Measurements from ENCODE around the gene IKZF1. TPM values are rescaled to one million over a fixed set of nuclear protein-coding genes. Genes with fewer than 3 reads are reported as not detected.

Gene IKZF1
- total and polyA plus RNA-seq, 2 donors = 3.5 to 7.8 TPM

DNA sequence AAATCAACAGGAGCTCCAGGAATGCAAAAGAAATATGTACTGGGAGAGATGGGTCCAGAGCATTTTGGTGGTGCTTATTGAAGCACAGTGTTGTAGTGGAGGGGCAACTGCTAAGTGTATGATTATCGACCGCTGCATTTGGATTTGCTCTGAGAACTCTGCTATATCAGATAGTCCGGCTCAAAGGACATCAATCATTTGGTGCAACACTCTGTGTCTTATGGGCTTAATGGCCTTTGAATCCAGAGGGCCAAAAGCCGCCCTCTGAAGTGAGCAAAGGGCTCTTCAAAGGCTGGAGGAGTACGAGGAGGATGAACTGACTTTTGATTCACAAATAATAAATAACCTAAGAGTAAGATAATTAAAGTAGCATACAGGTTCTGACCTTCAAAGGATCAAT, 9.4 kb upstream of the IKZF1 start:
- Histone ChIP-seq H3K36me3 (ENCODE audit: insufficient read depth) (no peaks in the 10 kb centered on the region), H3K4me3 (ENCODE audit: low read depth, low read length) (no peak overlapping the region), H3K4me1 (ENCODE audit: insufficient read depth) (no peaks in the 10 kb centered on the region), H3K27ac (ENCODE audit: low read depth) (no peak overlapping the region)
- no peak for DNase-seq (ENCODE audit: extremely low spot score)
- WGBS = 71% methylated on average over 5 of the region's 5 CpGs

DNA sequence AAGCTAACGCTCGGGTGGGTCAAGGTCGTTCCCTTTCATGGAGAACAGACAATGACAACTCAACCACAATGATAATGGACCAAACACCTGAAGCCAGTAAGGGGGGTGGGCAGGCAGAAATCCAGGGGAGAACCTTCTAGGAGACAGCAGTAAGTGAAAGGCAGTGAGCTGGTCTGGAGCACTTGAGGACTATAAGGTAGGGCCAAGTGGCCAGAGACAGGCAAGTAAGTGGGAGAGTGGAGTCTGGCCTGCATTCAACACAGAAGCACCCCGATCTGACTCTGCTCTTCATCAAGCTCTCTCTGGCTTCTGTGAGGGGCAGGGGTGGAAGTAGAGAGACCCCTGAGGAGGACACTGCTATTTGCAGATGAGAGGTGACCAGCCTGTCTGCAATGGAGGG, 7.7 kb upstream of the IKZF1 start:
- Histone ChIP-seq H3K36me3 (ENCODE audit: insufficient read depth) (no peaks in the 10 kb centered on the region), H3K4me3 (ENCODE audit: low read depth, low read length) (no peak overlapping the region), H3K27ac (ENCODE audit: low read depth) (no peak overlapping the region), H3K4me1 (ENCODE audit: insufficient read depth) (no peaks in the 10 kb centered on the region)
- no peak for DNase-seq (ENCODE audit: extremely low spot score)
- WGBS = 82% methylated on average over 4 of the region's 4 CpGs

DNA sequence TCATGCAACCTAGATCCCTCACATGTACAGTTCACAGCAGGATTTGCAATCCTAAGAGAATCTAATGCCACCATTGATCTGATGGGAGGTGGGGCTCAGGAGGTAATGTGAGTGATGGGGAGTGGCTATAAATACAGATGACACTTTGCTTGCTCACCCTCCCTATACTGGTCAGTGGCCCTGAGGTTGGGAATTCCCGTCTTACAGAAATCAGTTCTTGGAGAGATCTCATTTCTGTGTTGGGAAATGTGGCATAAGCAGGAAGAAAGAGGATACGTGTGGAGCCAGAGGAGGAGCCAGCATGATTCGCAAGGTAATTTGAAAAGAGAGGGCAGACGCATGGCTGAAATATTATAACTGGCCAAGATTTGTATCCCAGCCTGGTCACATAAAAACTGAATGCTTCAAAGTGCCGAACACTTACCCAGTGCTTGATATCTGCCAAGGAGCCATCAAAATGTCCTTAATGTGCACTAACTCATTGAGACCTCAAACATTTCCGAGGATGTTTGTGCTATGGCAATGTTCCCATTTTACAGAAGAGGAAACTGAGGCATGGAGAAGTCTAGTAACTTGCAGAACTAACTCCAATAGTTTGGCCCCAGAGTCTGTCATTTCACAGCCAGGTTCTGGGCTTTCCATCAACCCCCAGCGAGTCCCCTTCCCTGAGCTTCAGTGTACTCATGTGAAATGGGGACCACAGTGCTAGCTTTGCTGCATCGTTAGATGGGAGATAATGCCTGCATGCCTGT, 5.5 kb upstream of the IKZF1 start:
- Histone ChIP-seq H3K4me3 (ENCODE audit: low read depth, low read length) (no peak overlapping the region), H3K36me3 (ENCODE audit: insufficient read depth) (no peaks in the 10 kb centered on the region), H3K27ac (ENCODE audit: low read depth) (no peak overlapping the region), H3K4me1 (ENCODE audit: insufficient read depth) (no peaks in the 10 kb centered on the region)
- DNase-seq (ENCODE audit: extremely low spot score) = no peak
- WGBS = 79% methylated on average over 8 of the region's 8 CpGs

DNA sequence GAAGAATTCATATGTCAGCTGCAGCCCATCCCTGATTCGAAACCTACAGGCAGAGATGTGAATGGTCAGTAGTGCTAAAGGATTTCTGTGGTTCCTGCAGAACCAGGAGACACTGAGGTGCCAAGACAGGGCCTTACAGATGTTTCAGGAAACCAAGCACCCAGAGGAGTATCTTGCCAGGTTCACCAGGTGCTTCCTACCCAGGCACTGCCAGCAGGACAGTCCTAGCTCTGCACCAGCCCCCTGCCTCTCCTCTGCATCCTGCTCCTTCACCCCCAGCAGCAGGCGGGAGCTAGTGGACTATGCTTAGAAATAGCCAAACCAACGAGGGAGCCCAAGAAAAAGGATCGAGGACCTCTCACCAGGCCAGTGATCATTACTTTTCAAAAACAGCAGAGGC, 4.2 kb upstream of the IKZF1 start:
- Histone ChIP-seq H3K27ac (ENCODE audit: low read depth) (no peak overlapping the region), H3K4me3 (ENCODE audit: low read depth, low read length) (no peak overlapping the region), H3K4me1 (ENCODE audit: insufficient read depth) (no peaks in the 10 kb centered on the region), H3K36me3 (ENCODE audit: insufficient read depth) (no peaks in the 10 kb centered on the region)
- no peak for DNase-seq (ENCODE audit: extremely low spot score)
- 59% methylated on average over 4 of the region's 4 CpGs for WGBS

DNA sequence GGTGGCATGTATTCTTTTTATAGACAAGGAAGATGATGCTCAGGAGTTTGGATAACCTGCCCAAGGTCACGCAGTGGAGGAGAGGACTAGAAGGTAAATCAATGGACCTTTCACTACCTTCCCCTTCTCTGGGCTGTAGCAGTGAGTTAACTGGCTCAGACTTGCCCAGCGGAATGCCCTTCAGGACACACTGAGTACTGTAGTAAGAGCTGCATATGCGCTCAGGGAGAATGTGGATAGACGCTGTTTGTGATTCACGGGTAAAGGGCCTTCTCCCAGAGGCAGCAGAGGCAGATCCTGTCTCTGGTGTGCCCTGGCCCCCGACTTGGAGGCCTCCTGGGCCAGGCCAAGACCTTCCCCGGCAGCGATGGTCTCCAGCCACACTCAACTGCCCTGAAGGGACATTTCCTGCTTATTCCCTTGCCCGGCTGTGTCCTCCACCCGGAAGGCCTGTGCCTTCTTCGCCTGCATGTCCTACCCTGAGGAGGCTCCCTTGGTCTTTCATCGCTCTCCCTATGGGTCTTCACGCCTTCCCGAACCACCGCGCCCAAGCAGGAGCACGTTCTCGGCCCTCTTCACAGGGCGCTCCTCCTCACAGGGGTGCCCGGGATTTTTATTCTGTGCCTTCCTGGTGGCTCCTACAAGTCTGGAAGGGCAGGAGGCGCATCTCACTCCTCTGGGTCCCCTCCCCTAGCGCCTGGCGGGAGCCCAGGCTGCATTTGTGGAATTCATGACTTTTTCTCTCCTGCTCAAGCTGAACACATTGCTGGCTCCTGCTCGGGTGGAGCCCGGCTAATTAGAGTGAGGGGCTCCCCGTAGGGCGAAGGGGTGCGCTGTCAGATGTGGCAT, 1.8 kb upstream of the IKZF1 start:
- H3K4me1 ChIP-seq (ENCODE audit: insufficient read depth) = no peaks in the 10 kb centered on the region
- H3K4me3 ChIP-seq (ENCODE audit: low read depth, low read length) = no peak overlapping the region
- no peak for DNase-seq (ENCODE audit: extremely low spot score)
- 81% methylated on average over 28 of the region's 28 CpGs for WGBS
- no peak overlapping the region for H3K27ac ChIP-seq (ENCODE audit: low read depth)
- no peaks in the 10 kb centered on the region for H3K36me3 ChIP-seq (ENCODE audit: insufficient read depth)

DNA sequence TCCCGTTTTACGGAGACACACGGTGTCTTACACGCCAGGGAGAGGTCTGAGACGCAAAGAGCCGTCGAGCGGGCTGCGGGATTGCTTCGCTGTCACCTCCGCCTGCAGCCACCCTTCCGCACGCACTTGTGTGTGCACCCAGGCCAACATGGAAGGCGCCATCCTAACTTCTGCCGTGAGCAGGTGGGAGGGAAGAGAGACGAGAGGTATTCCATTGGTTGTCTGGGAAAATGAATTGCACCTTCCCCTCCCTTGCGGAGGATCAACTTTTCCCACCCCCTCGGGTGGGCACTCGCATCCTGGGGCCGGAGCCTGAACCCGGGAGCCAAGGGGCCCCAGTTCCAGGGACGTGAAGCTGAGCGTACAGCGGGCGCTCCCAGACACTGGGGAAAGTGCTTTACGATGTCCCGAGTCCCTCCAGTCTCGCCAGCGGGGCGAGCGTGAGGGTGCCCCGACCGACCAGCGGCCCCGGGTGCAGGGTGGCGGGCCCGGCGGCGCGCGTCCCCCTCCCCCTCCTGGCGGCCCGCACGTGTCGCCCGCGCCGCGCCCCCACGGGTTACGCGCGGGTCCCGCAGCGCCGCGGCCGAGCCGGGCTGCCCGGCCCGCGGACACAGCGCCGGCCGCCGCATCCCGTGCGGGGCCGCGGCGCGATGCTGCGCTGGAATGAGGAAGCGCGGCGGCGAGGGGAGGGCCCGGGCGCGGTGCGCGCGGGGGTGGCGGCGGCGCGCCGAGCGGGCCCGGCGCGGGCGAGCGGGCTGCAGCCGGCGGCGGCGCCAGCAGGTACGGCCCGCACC, 984 bp upstream of the IKZF1 start:
- DNase-seq (ENCODE audit: extremely low spot score) = no peak
- H3K36me3 ChIP-seq (ENCODE audit: insufficient read depth) = no peaks in the 10 kb centered on the region
- WGBS = 6% methylated on average over 91 of the region's 100 CpGs
- peak overlapping the region; percentile 61 for H3K4me3 ChIP-seq (ENCODE audit: low read depth, low read length)
- no peak overlapping the region for H3K27ac ChIP-seq (ENCODE audit: low read depth)
- H3K4me1 ChIP-seq (ENCODE audit: insufficient read depth) = no peaks in the 10 kb centered on the region

DNA sequence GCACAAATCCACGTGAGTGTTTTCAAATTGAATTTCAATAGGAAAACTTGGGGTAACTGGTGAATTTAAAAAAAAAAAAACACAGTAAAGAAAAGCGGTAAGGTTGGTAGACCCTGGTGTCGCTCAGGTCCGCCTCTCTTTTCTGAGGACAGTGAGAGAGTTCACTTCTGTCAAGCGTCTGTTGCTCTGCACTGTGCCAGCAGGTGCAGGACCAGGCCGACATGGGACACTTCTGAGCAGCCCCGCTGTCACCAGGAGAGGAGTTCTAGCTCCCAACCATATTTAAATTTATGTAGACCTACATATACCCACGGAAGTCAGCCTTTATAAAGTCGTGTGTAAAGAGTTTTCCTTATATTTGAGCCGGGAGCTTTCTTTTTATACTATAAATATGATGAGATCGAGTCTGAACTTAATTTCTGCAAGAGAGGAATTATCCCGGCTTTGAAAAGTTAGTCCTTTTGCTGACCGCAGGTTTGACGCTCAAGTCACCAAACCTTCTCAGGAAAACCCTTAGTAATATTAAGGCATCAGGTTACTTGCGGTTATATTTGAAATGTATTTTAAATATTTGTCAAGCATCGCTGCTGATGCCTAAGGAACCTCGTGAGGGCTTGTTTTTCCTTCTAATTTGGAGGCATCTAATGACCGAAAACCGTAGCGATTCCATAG, 531 bp downstream of the IKZF1 start:
- no peak for DNase-seq (ENCODE audit: extremely low spot score)
- Histone ChIP-seq H3K36me3 (ENCODE audit: insufficient read depth) (no peaks in the 10 kb centered on the region), H3K4me1 (ENCODE audit: insufficient read depth) (no peaks in the 10 kb centered on the region), H3K4me3 (ENCODE audit: low read depth, low read length) (peak overlapping the region; percentile 61), H3K27ac (ENCODE audit: low read depth) (no peak overlapping the region)
- WGBS = 13% methylated on average over 20 of the region's 20 CpGs

DNA sequence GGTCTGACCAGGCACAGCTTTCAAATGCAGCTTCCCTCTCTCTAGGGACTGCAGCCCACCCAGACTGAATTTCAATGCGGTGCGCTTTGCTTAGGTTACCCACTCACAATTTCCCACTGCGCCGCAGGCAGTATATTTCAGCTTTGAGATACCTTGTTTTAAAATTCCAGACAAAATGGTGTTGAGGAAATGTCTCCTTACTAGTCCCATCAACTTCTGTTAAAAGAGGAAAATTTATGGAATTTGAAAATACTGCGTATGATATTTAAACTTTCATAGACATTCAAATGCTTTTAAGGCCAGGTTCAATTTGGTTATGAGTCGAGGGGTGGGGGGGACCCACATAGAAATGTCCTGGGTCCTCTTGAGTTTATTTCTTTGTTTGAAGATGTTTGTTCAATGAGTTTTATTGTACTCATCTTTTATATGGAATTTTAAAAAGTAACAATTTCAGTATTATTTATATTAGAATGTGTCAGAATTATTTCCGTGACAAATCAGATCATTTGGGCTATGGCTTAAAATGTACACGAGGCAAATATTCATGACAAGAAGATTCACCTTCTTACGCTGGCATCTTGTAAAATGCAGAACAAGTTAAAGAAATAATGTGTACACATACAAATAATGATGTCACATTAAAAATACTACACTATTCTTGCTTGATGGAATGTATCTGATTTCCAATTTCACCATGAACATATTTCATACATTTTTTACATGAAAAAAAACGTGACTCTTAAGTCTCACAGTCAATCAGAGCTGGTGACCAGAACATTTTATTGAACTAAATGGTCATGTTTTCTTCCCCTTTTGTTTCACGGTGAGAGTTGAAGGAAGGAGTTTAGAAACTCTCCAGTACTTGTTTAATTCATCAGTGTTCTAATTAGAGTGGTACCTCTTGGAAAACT, 1.3 kb downstream of the IKZF1 start:
- H3K4me1 ChIP-seq (ENCODE audit: insufficient read depth) = no peaks in the 10 kb centered on the region
- no peaks in the 10 kb centered on the region for H3K36me3 ChIP-seq (ENCODE audit: insufficient read depth)
- peak overlapping the region; percentile 61 for H3K4me3 ChIP-seq (ENCODE audit: low read depth, low read length)
- H3K27ac ChIP-seq (ENCODE audit: low read depth) = no peak overlapping the region
- WGBS = 54% methylated on average over 11 of the region's 11 CpGs
- no peak for DNase-seq (ENCODE audit: extremely low spot score)

DNA sequence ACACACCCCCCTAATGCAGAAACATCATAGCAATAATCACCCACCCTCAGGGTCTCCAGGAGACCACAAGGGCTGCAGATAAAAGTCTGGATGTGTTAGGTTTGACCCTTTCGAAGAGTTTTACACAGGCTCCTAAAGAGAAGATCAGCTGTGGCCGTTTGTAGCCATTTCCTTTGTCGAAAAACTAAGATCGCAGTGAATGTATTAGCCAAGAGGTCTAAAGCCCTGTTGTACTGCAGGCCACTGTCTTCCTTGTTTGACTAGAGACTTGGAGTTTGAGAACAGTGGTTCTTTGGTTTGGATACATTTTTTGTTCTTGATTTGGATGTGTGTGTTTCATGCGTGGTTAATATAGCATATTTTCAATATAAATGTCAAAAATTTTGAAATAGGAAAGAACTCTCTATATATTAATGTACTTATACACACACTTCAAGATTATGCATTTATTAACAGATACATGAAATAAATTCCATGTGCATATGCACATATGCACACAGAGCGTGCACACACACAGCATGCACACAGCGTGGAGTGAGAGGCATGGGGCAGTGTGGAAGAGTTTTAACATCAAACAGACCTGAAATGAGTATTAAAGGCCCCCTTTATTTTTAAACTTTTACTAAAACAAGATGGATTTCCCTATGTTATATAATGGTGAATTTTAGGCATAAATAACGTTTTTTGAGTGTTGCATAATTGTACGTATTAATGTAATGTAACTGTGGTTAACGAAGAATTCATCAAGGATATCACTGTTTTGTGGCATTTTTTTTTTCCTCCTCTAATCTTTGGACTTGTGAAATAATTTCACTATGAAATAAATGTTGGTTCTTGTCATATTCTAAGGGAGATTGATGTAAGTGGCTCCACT, 2.2 kb downstream of the IKZF1 start:
- Histone ChIP-seq H3K4me3 (ENCODE audit: low read depth, low read length) (peak overlapping the region; percentile 20), H3K4me1 (ENCODE audit: insufficient read depth) (no peaks in the 10 kb centered on the region), H3K27ac (ENCODE audit: low read depth) (no peak overlapping the region), H3K36me3 (ENCODE audit: insufficient read depth) (no peaks in the 10 kb centered on the region)
- no peak for DNase-seq (ENCODE audit: extremely low spot score)
- WGBS = 61% methylated on average over 10 of the region's 10 CpGs

DNA sequence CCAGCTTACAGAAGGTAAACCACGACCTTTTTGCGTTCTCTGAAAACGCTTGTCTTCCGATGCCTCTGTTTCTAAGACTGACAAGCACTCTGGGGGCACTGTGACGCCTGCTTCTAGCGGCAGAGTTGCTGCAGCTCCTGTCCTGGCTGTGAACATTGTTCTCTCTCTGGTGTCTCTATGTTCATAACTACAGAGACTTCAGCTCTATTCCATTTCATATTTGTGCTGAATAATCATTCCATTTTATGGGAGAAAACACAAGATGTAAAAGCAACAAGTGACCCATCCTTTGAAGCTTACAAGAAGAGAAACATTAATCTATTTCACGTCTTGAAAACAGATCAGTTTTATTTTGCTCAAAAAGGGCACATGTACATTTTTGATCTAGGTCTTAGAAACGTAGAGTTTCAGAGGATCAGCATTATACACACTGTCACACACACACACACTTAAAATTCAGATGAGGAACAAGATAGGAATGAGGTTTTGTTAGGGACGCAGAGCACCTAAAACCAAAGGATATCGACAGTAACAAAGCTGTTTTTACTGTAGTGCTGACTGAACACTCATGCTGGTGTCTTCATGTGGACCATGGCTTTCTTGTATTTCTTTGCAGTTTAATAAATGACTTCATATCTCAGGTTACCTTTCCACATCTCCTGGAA, 3.0 kb downstream of the IKZF1 start:
- Histone ChIP-seq H3K36me3 (ENCODE audit: insufficient read depth) (no peaks in the 10 kb centered on the region), H3K27ac (ENCODE audit: low read depth) (no peak overlapping the region), H3K4me3 (ENCODE audit: low read depth, low read length) (peak overlapping the region; percentile 3), H3K4me1 (ENCODE audit: insufficient read depth) (no peaks in the 10 kb centered on the region)
- 37% methylated on average over 10 of the region's 10 CpGs for WGBS
- DNase-seq (ENCODE audit: extremely low spot score) = no peak

DNA sequence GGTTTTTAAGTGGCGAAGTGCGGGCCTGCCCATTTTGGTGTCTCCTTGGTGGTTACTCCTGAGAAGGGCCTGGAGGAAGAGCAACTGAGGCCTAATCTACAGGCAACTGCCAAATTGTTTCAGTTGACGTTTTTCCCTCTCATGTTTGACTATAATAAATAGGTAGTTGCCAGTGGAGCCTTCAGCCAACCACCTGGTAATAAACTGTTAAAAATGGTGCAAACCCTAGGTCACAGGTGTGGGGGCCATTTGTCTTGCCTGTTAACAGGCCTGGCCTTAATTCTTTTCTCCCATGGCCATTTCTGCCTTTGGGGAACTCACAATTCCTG, 3.7 kb downstream of the IKZF1 start:
- H3K4me3 ChIP-seq (ENCODE audit: low read depth, low read length) = no peak overlapping the region
- H3K36me3 ChIP-seq (ENCODE audit: insufficient read depth) = no peaks in the 10 kb centered on the region
- 71% methylated on average over 3 of the region's 3 CpGs for WGBS
- DNase-seq (ENCODE audit: extremely low spot score) = no peak
- H3K4me1 ChIP-seq (ENCODE audit: insufficient read depth) = no peaks in the 10 kb centered on the region
- no peak overlapping the region for H3K27ac ChIP-seq (ENCODE audit: low read depth)
